Mesenchymal stem cell (in vitro differentiated cells and primary cell): ENCODE results near the gene MPPE1.

Experiments used
- DNase-seq: peaks from one replicate; pipeline ENCODE4 v3.0.0-alpha.2; 2013
- H2AFZ ChIP-seq: one replicate; pipeline ENCODE4 v1.6.1; 2013; ENCODE audit warnings: low read depth, mild to moderate bottlenecking, control low read depth, inconsistent platforms, low read length, moderate library complexity
- H2AK5ac ChIP-seq: 2 replicates; pipeline ENCODE4 v1.6.1; 2013; ENCODE audit warnings: low read length, moderate library complexity, mild to moderate bottlenecking, inconsistent platforms; ENCODE audit not compliant: severe bottlenecking
- H2BK120ac ChIP-seq: one replicate; pipeline ENCODE4 v1.6.1; 2013; ENCODE audit warnings: low read depth, mild to moderate bottlenecking, inconsistent platforms, low read length, moderate library complexity
- H2BK12ac ChIP-seq, 2 experiments: one replicate each; pipeline ENCODE4 v1.6.1; 2013; ENCODE audit warnings: inconsistent platforms in 2 of 2, low read length in 2 of 2, mild to moderate bottlenecking in 2 of 2, moderate library complexity in 2 of 2, control low read depth in 1 of 2
- H2BK15ac ChIP-seq: one replicate; pipeline ENCODE4 v1.6.1; 2013; ENCODE audit warnings: mild to moderate bottlenecking, low read depth, inconsistent platforms; ENCODE audit not compliant: poor library complexity, severe bottlenecking
- H2BK5ac ChIP-seq: 2 replicates; pipeline ENCODE4 v1.6.1; 2013; ENCODE audit warnings: low read depth, mild to moderate bottlenecking, low read length, control low read depth, inconsistent platforms; ENCODE audit not compliant: poor library complexity, severe bottlenecking
- H3K14ac ChIP-seq, 2 experiments: one replicate each; pipeline ENCODE4 v1.6.1; 2013; ENCODE audit warnings: inconsistent platforms in 2 of 2, low read length in 2 of 2, control low read depth in 1 of 2, mild to moderate bottlenecking in 1 of 2, moderate library complexity in 1 of 2
- H3K18ac ChIP-seq, 2 experiments: one replicate each; pipeline ENCODE4 v1.6.1; 2013; ENCODE audit warnings: inconsistent platforms in 2 of 2, low read length in 2 of 2, control low read depth in 1 of 2, low read depth in 1 of 2, mild to moderate bottlenecking in 1 of 2
- H3K23ac ChIP-seq, 2 experiments: one replicate each; pipeline ENCODE4 v1.6.1; 2013; ENCODE audit warnings: inconsistent platforms in 2 of 2, low read length in 2 of 2, mild to moderate bottlenecking in 2 of 2, moderate library complexity in 2 of 2, control low read depth in 1 of 2
- H3K27ac ChIP-seq: 2 replicates; pipeline ENCODE4 v1.5.1; 2013; ENCODE audit warnings: mild to moderate bottlenecking, moderate library complexity, low read length, control low read depth, inconsistent platforms; ENCODE audit not compliant: poor library complexity, severe bottlenecking
- H3K27me3 ChIP-seq, 2 experiments: 2 replicates each; pipeline versions ENCODE4 v1.6.1 to v1.7.0; 2013; ENCODE audit warnings: low read length in 2 of 2, mild to moderate bottlenecking in 2 of 2, moderate library complexity in 2 of 2, control low read depth in 1 of 2, inconsistent platforms in 1 of 2; ENCODE audit not compliant: control insufficient read depth in 1 of 2, insufficient read depth in 1 of 2
- H3K36me3 ChIP-seq, 2 experiments: 2 replicates each; pipeline versions ENCODE4 v1.6.1 to v1.7.0; 2013; ENCODE audit warnings: low read length in 2 of 2, control low read depth in 1 of 2, inconsistent platforms in 1 of 2, low read depth in 1 of 2, mild to moderate bottlenecking in 1 of 2; ENCODE audit not compliant: insufficient read depth in 2 of 2, control insufficient read depth in 1 of 2
- H3K4ac ChIP-seq, 2 experiments: one replicate each; pipeline ENCODE4 v1.6.1; 2013; ENCODE audit warnings: inconsistent platforms in 2 of 2, low read length in 2 of 2, mild to moderate bottlenecking in 2 of 2, moderate library complexity in 2 of 2, control low read depth in 1 of 2, low read depth in 1 of 2
- H3K4me1 ChIP-seq: 2 replicates; pipeline ENCODE4 v1.6.1; 2013; ENCODE audit warnings: low read depth, low read length, control low read depth; ENCODE audit not compliant: control insufficient read depth, insufficient read depth
- H3K4me2 ChIP-seq: 2 replicates; pipeline ENCODE4 v1.6.1; 2013; ENCODE audit warnings: low read length, mild to moderate bottlenecking, inconsistent platforms; ENCODE audit not compliant: poor library complexity, severe bottlenecking
- H3K4me3 ChIP-seq, 2 experiments: 2 replicates each; pipeline versions ENCODE4 v1.5.1 to v1.7.0; 2013; ENCODE audit warnings: low read length in 2 of 2, mild to moderate bottlenecking in 2 of 2, control low read depth in 1 of 2, low read depth in 1 of 2; ENCODE audit not compliant: insufficient read depth in 1 of 2
- H3K79me1 ChIP-seq: replicated peaks from 2 replicates; pipeline ENCODE4 v1.6.1; 2013; ENCODE audit warnings: mild to moderate bottlenecking, control low read depth, low read length, inconsistent platforms; ENCODE audit not compliant: poor library complexity, severe bottlenecking
- H3K9ac ChIP-seq: 2 replicates; pipeline ENCODE4 v1.7.0; 2013; ENCODE audit warnings: mild to moderate bottlenecking, low read length, moderate library complexity
- H3K9me3 ChIP-seq: 2 replicates; pipeline ENCODE4 v1.7.0; 2013; ENCODE audit warnings: mild to moderate bottlenecking, low read length; ENCODE audit not compliant: control insufficient read depth
- H4K8ac ChIP-seq: one replicate; pipeline ENCODE4 v1.6.1; 2013; ENCODE audit warnings: inconsistent platforms, mild to moderate bottlenecking, low read length, moderate library complexity
- H4K91ac ChIP-seq: one replicate; pipeline ENCODE4 v1.6.1; 2013; ENCODE audit warnings: mild to moderate bottlenecking, low read length, inconsistent platforms
- WGBS: methylation state at CpG from one replicate; pipeline ENCODE4 v1.1.7; 2013; ENCODE audit warnings: mixed read lengths; 5-methylcytosine and 5-hydroxymethylcytosine counted together

The MPPE1 gene

DNA sequence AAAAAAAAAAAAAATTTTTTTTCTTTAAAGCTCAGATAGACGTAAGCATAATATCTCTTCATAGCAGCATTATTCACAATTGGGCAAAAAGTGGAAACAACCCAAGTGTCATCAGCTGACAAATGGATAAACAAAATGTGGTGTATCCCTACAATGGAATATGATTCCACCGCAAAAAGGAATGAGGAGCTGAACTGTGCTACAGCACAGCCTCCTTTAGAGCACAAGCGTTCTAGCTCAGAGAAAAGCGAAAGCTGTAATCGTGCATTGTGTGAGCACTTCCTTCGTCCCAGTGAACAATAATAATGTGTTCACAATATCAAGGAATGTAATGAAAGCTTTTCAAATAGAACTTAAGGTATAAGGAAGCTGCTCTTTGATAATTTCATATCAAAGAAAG, 68.6 kb downstream of the MPPE1 start:
- WGBS = 87% methylated on average over 5 of the region's 6 CpGs
- no peak overlapping the region for H3K27ac ChIP-seq

DNA sequence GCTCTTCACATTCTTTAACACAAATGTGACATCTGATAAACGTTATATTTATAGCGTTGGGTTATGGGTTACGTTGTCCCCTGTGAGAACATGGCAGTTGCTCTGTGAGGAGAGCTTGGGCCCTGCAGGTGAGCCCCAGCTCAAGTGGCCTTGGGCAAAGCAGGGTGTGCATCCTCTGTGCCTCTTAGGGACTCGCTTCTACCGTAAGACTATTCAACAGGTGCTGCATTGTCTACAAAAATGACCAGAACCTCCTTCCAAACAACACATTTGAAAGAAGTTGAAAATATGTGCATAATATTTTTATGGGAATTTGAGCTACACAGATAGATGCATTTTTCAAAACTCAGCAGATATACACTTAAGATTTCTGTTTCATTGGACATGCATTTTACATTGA, 73.3 kb downstream of the MPPE1 start:
- Histone ChIP-seq H3K79me1 (no peaks in the 10 kb centered on the region), H3K4me3 (no peak overlapping the region), H2BK12ac (no peak overlapping the region), H2BK5ac (no peak overlapping the region), H3K4me1 (no peaks in the 10 kb centered on the region), H3K9me3 (no peaks in the 10 kb centered on the region), H3K4me2 (no peak overlapping the region), H3K23ac (peak overlapping the region in 1 of 2 experiments; percentile 96), H2BK120ac (no peak overlapping the region), H4K91ac (no peak overlapping the region), H3K9ac (no peak overlapping the region), H3K14ac (no peak overlapping the region), H2AFZ (no peak overlapping the region), H2AK5ac (no peak overlapping the region), H3K36me3 (no peaks in the 10 kb centered on the region), H3K27me3 (no peaks in the 10 kb centered on the region), H3K4ac (no peak overlapping the region), H2BK15ac (no peak overlapping the region), H3K18ac (no peak overlapping the region), H3K27ac (no peak overlapping the region), H4K8ac (no peak overlapping the region)
- 92% methylated on average over 4 of the region's 5 CpGs for WGBS
- DNase-seq = no peak

More for the DNA sequence above, 68.6 kb downstream of the MPPE1 start:
- no peak overlapping the region for H3K18ac ChIP-seq
- H2AK5ac ChIP-seq = no peak overlapping the region
- H3K23ac ChIP-seq = no peak overlapping the region
- no peak overlapping the region for H3K14ac ChIP-seq
- H4K8ac ChIP-seq = no peak overlapping the region
- H2BK5ac ChIP-seq = no peak overlapping the region
- no peaks in the 10 kb centered on the region for H3K9me3 ChIP-seq
- H2AFZ ChIP-seq = no peak overlapping the region
- H3K4me2 ChIP-seq = no peak overlapping the region
- no peak overlapping the region for H3K9ac ChIP-seq
- H2BK15ac ChIP-seq = no peak overlapping the region
- H3K27me3 ChIP-seq = no peaks in the 10 kb centered on the region
- peaks cover 2% of the 10 kb centered on the region for H3K4me1 ChIP-seq
- no peak overlapping the region for H4K91ac ChIP-seq
- H2BK12ac ChIP-seq = no peak overlapping the region
- H3K36me3 ChIP-seq = no peaks in the 10 kb centered on the region
- H3K4me3 ChIP-seq = no peak overlapping the region
- no peak overlapping the region for H2BK120ac ChIP-seq
- no peak overlapping the region for H3K4ac ChIP-seq
- no peak for DNase-seq
- no peaks in the 10 kb centered on the region for H3K79me1 ChIP-seq
